ENCODE measurements around the gene SOSTDC1. TPM values are rescaled to one million over a fixed set of nuclear protein-coding genes. Genes with fewer than 3 reads are reported as not detected.

The SOSTDC1 gene
- total RNA-seq, 2 donors from 2014 or later = not detected

GRCh38 chr7:16419859-16420258, 45.7 kb downstream of the SOSTDC1 start:
- Mint-ChIP-seq H3K27ac (peak overlapping the region; percentile 98), H3K27me3 (no peaks in the 10 kb centered on the region), H3K36me3 (ENCODE audit: low read depth) (peaks cover 6% of the 10 kb centered on the region), H3K9me3 (no peaks in the 10 kb centered on the region), H3K4me3 (peak overlapping the region; percentile 95), H3K4me1 (peaks cover 17% of the 10 kb centered on the region)
- ATAC-seq (replicated peaks) = no peak

GRCh38 chr7:16419126-16419525, 46.4 kb downstream of the SOSTDC1 start:
- H3K4me3 Mint-ChIP-seq = peak overlapping the region; percentile 95
- no peak for ATAC-seq (replicated peaks)
- H3K9me3 Mint-ChIP-seq = no peaks in the 10 kb centered on the region
- peaks cover 17% of the 10 kb centered on the region for H3K4me1 Mint-ChIP-seq
- no peak overlapping the region for H3K27ac Mint-ChIP-seq
- H3K27me3 Mint-ChIP-seq = no peaks in the 10 kb centered on the region
- H3K36me3 Mint-ChIP-seq (ENCODE audit: low read depth) = peaks cover 6% of the 10 kb centered on the region

DNA sequence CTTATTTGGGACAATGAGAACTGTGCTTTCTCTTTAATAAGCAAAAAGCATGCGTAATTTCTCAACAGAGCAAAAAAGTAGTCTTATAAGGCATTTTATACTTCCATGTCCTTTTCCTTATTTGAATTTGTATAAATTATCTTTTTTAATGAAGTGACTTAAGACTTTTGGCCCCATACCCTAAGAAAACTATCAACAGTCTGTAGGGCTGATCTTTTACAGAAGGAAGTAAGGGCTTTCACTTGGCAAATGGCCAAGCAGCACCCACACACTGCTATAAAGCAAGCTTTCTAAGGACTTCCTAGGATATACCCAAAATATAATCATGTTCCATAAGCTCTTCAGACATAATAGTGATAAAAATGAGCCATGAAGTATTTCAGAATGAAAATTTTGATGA, 47.6 kb downstream of the SOSTDC1 start:
- H3K27me3 Mint-ChIP-seq = no peaks in the 10 kb centered on the region
- peaks cover 17% of the 10 kb centered on the region for H3K4me1 Mint-ChIP-seq
- no peak overlapping the region for H3K4me3 Mint-ChIP-seq
- H3K36me3 Mint-ChIP-seq (ENCODE audit: low read depth) = peaks cover 6% of the 10 kb centered on the region
- no peaks in the 10 kb centered on the region for H3K9me3 Mint-ChIP-seq
- no peak for ATAC-seq (replicated peaks)
- H3K27ac Mint-ChIP-seq = peak overlapping the region; percentile 25

GRCh38 chr7:16416289-16417282, 49.0 kb downstream of the SOSTDC1 start:
- H3K27ac Mint-ChIP-seq = no peak overlapping the region
- peaks cover 6% of the 10 kb centered on the region for H3K36me3 Mint-ChIP-seq (ENCODE audit: low read depth)
- no peak overlapping the region for H3K4me3 Mint-ChIP-seq
- peaks cover 12% of the 10 kb centered on the region for H3K4me1 Mint-ChIP-seq
- H3K9me3 Mint-ChIP-seq = no peaks in the 10 kb centered on the region
- ATAC-seq (replicated peaks) = no peak
- H3K27me3 Mint-ChIP-seq = no peaks in the 10 kb centered on the region

- no peaks in the 10 kb centered on the region for H3K36me3 Mint-ChIP-seq (ENCODE audit: low read depth)
- no peak overlapping the region for H3K27ac Mint-ChIP-seq
- ATAC-seq (replicated peaks) = no peak
- H3K4me3 Mint-ChIP-seq = no peak overlapping the region
- no peaks in the 10 kb centered on the region for H3K9me3 Mint-ChIP-seq
- H3K27me3 Mint-ChIP-seq = no peaks in the 10 kb centered on the region
- H3K4me1 Mint-ChIP-seq = peaks cover 11% of the 10 kb centered on the region
Observed at GRCh38 chr7:16412274-16413254, 53.0 kb downstream of the SOSTDC1 start.

Other genes starting within 250 kb of the SOSTDC1 start
- under 1 TPM; 0.65 to 0.93 TPM for gene CRPPA, start 44.2 kb downstream of the SOSTDC1 start, total RNA-seq
- gene LRRC72, start 61.1 kb upstream of the SOSTDC1 start, total RNA-seq = not detected
- 10 to 100 TPM; 10.0 to 10.2 TPM for gene ANKMY2, start 180.0 kb upstream of the SOSTDC1 start, total RNA-seq
- 10 to 100 TPM; 40.4 to 94.2 TPM for gene BZW2, start 180.4 kb upstream of the SOSTDC1 start, total RNA-seq

Measured in activated T-helper 17 cell treated with anti-CD3 and anti-CD28 coated beads, Interleukin-2, amount 50 U/mL, for 72 hours (primary cell).